Measurements from ENCODE around the gene RXRB.

RXRB gene

GRCh38 chr6:33202799-33203198 is 2.3 kb upstream of the RXRB start:
- Histone ChIP-seq H3K36me3 (ENCODE audit: insufficient read depth, low read length) (peaks cover 23% of the 10 kb centered on the region), H3K9me3 (ENCODE audit: low read length) (no peaks in the 10 kb centered on the region), H3K4me1 (ENCODE audit: insufficient read depth, low read length) (peaks cover 52% of the 10 kb centered on the region), H3K4me3 (ENCODE audit: low read depth in 1 of 2, low read length in 2 of 2) (no peak overlapping the region), H3K27ac (ENCODE audit: low read depth, low read length) (no peak overlapping the region), H3K9ac (ENCODE audit: low read length) (no peak overlapping the region), H3K27me3 (ENCODE audit: control insufficient read depth in 1 of 2, insufficient read depth in 2 of 2, low read length in 2 of 2) (no peaks in the 10 kb centered on the region)

- H3K4me3 ChIP-seq (ENCODE audit: low read depth in 1 of 2, low read length in 2 of 2) = peak overlapping the region; percentile 64 to 95
- no peak overlapping the region for H3K9ac ChIP-seq (ENCODE audit: low read length)
- peaks cover 30% of the 10 kb centered on the region for H3K36me3 ChIP-seq (ENCODE audit: insufficient read depth, low read length)
- no peaks in the 10 kb centered on the region for H3K27me3 ChIP-seq (ENCODE audit: control insufficient read depth in 1 of 2, insufficient read depth in 2 of 2, low read length in 2 of 2)
- no peaks in the 10 kb centered on the region for H3K9me3 ChIP-seq (ENCODE audit: low read length)
- H3K4me1 ChIP-seq (ENCODE audit: insufficient read depth, low read length) = peaks cover 61% of the 10 kb centered on the region
- peak overlapping the region; percentile 99 for H3K27ac ChIP-seq (ENCODE audit: low read depth, low read length)
Observed at GRCh38 chr6:33201935-33202334, 1.5 kb upstream of the RXRB start.

- H3K27me3 ChIP-seq (ENCODE audit: control insufficient read depth in 1 of 2, insufficient read depth in 2 of 2, low read length in 2 of 2) = no peaks in the 10 kb centered on the region
- H3K9me3 ChIP-seq (ENCODE audit: low read length) = no peaks in the 10 kb centered on the region
- H3K4me3 ChIP-seq (ENCODE audit: low read depth in 1 of 2, low read length in 2 of 2) = peak overlapping the region; percentile 64 to 95
- H3K36me3 ChIP-seq (ENCODE audit: insufficient read depth, low read length) = peaks cover 37% of the 10 kb centered on the region
- peak overlapping the region; percentile 99 for H3K27ac ChIP-seq (ENCODE audit: low read depth, low read length)
- peaks cover 61% of the 10 kb centered on the region for H3K4me1 ChIP-seq (ENCODE audit: insufficient read depth, low read length)
- peak overlapping the region; percentile 73 for H3K9ac ChIP-seq (ENCODE audit: low read length)
Observed at GRCh38 chr6:33201147-33201545, 681 bp upstream of the RXRB start.

- Histone ChIP-seq H3K27me3 (ENCODE audit: control insufficient read depth in 1 of 2, insufficient read depth in 2 of 2, low read length in 2 of 2) (no peaks in the 10 kb centered on the region), H3K27ac (ENCODE audit: low read depth, low read length) (peak overlapping the region; percentile 99), H3K9ac (ENCODE audit: low read length) (peak overlapping the region; percentile 64), H3K36me3 (ENCODE audit: insufficient read depth, low read length) (peaks cover 51% of the 10 kb centered on the region), H3K4me3 (ENCODE audit: low read depth in 1 of 2, low read length in 2 of 2) (peak overlapping the region; percentile 64 to 95), H3K4me1 (ENCODE audit: insufficient read depth, low read length) (peaks cover 55% of the 10 kb centered on the region), H3K9me3 (ENCODE audit: low read length) (no peaks in the 10 kb centered on the region)
Observed at GRCh38 chr6:33199687-33200218, 712 bp downstream of the RXRB start.

- Histone ChIP-seq H3K27me3 (ENCODE audit: control insufficient read depth in 1 of 2, insufficient read depth in 2 of 2, low read length in 2 of 2) (no peaks in the 10 kb centered on the region), H3K4me3 (ENCODE audit: low read depth in 1 of 2, low read length in 2 of 2) (peak overlapping the region in 1 of 2 donors; percentile 64), H3K4me1 (ENCODE audit: insufficient read depth, low read length) (peaks cover 50% of the 10 kb centered on the region), H3K27ac (ENCODE audit: low read depth, low read length) (peak overlapping the region; percentile 99), H3K9me3 (ENCODE audit: low read length) (no peaks in the 10 kb centered on the region), H3K36me3 (ENCODE audit: insufficient read depth, low read length) (peaks cover 58% of the 10 kb centered on the region), H3K9ac (ENCODE audit: low read length) (no peak overlapping the region)
Observed at GRCh38 chr6:33198853-33199436, 1.5 kb downstream of the RXRB start.

GRCh38 chr6:33198159-33198852 is 2.2 kb downstream of the RXRB start:
- no peak overlapping the region for H3K4me3 ChIP-seq (ENCODE audit: low read depth in 1 of 2, low read length in 2 of 2)
- no peaks in the 10 kb centered on the region for H3K9me3 ChIP-seq (ENCODE audit: low read length)
- no peaks in the 10 kb centered on the region for H3K27me3 ChIP-seq (ENCODE audit: control insufficient read depth in 1 of 2, insufficient read depth in 2 of 2, low read length in 2 of 2)
- no peak overlapping the region for H3K9ac ChIP-seq (ENCODE audit: low read length)
- H3K36me3 ChIP-seq (ENCODE audit: insufficient read depth, low read length) = peaks cover 52% of the 10 kb centered on the region
- H3K27ac ChIP-seq (ENCODE audit: low read depth, low read length) = no peak overlapping the region
- H3K4me1 ChIP-seq (ENCODE audit: insufficient read depth, low read length) = peaks cover 44% of the 10 kb centered on the region

GRCh38 chr6:33197431-33198048 is 2.9 kb downstream of the RXRB start:
- no peak overlapping the region for H3K4me3 ChIP-seq (ENCODE audit: low read depth in 1 of 2, low read length in 2 of 2)
- no peak overlapping the region for H3K9ac ChIP-seq (ENCODE audit: low read length)
- H3K9me3 ChIP-seq (ENCODE audit: low read length) = no peaks in the 10 kb centered on the region
- H3K4me1 ChIP-seq (ENCODE audit: insufficient read depth, low read length) = peaks cover 45% of the 10 kb centered on the region
- H3K36me3 ChIP-seq (ENCODE audit: insufficient read depth, low read length) = peaks cover 44% of the 10 kb centered on the region
- no peaks in the 10 kb centered on the region for H3K27me3 ChIP-seq (ENCODE audit: control insufficient read depth in 1 of 2, insufficient read depth in 2 of 2, low read length in 2 of 2)
- no peak overlapping the region for H3K27ac ChIP-seq (ENCODE audit: low read depth, low read length)

GRCh38 chr6:33195304-33196165 is 4.9 kb downstream of the RXRB start:
- Histone ChIP-seq H3K4me3 (ENCODE audit: low read depth in 1 of 2, low read length in 2 of 2) (no peak overlapping the region), H3K4me1 (ENCODE audit: insufficient read depth, low read length) (peaks cover 32% of the 10 kb centered on the region)

GRCh38 chr6:33194431-33194979 is 6.0 kb downstream of the RXRB start:
- peaks cover 30% of the 10 kb centered on the region for H3K4me1 ChIP-seq (ENCODE audit: insufficient read depth, low read length)
- H3K4me3 ChIP-seq (ENCODE audit: low read depth in 1 of 2, low read length in 2 of 2) = no peak overlapping the region
- H3K27ac ChIP-seq (ENCODE audit: low read depth, low read length) = no peak overlapping the region
- H3K9ac ChIP-seq (ENCODE audit: low read length) = no peak overlapping the region
- no peaks in the 10 kb centered on the region for H3K9me3 ChIP-seq (ENCODE audit: low read length)
- peaks cover 7 to 16% of the 10 kb centered on the region in 2 donors for H3K27me3 ChIP-seq (ENCODE audit: control insufficient read depth in 1 of 2, insufficient read depth in 2 of 2, low read length in 2 of 2)
- H3K36me3 ChIP-seq (ENCODE audit: insufficient read depth, low read length) = peaks cover 36% of the 10 kb centered on the region

More at GRCh38 chr6:33195304-33196165, 4.9 kb downstream of the RXRB start:
- Histone ChIP-seq H3K36me3 (ENCODE audit: insufficient read depth, low read length) (peaks cover 36% of the 10 kb centered on the region), H3K27me3 (ENCODE audit: control insufficient read depth in 1 of 2, insufficient read depth in 2 of 2, low read length in 2 of 2) (peaks cover 7 to 16% of the 10 kb centered on the region in 2 donors), H3K9me3 (ENCODE audit: low read length) (no peaks in the 10 kb centered on the region), H3K27ac (ENCODE audit: low read depth, low read length) (no peak overlapping the region), H3K9ac (ENCODE audit: low read length) (no peak overlapping the region)

GRCh38 chr6:33193619-33194018 is 6.8 kb downstream of the RXRB start:
- Histone ChIP-seq H3K9me3 (ENCODE audit: low read length) (no peaks in the 10 kb centered on the region), H3K4me1 (ENCODE audit: insufficient read depth, low read length) (peaks cover 22% of the 10 kb centered on the region), H3K4me3 (ENCODE audit: low read depth in 1 of 2, low read length in 2 of 2) (no peak overlapping the region), H3K36me3 (ENCODE audit: insufficient read depth, low read length) (peaks cover 36% of the 10 kb centered on the region), H3K27me3 (ENCODE audit: control insufficient read depth in 1 of 2, insufficient read depth in 2 of 2, low read length in 2 of 2) (peaks cover 7 to 16% of the 10 kb centered on the region in 2 donors), H3K9ac (ENCODE audit: low read length) (no peak overlapping the region), H3K27ac (ENCODE audit: low read depth, low read length) (no peak overlapping the region)

Measured in muscle layer of colon (tissue), 2 donors.